HepG2 (cell line): ENCODE measurements around the gene CCR9. TPM values are rescaled to one million over a fixed set of nuclear protein-coding genes. Genes with fewer than 3 reads are reported as not detected.

ENCODE experiments used
- CREB1 ChIP-seq, 2 experiments: fragments of 450-650 bp in 1 of 2; IDR thresholded peaks; 2 replicates each; pipeline ENCODE4 v1.6.1; 2016 to 2017; ENCODE audit warnings: control low read depth in 1 of 2, mild to moderate bottlenecking in 1 of 2, missing compliant biosample characterization in 1 of 2, missing genetic modification characterization in 1 of 2
- KLF11 ChIP-seq: IDR thresholded peaks from 2 replicates; pipeline ENCODE4 v1.6.1; 2016; ENCODE audit warnings: missing compliant biosample characterization
- MAFK ChIP-seq, 2 experiments: IDR thresholded peaks in 1 of 2; conservative IDR thresholded peaks in 1 of 2; 2 replicates each; pipeline ENCODE4 v1.6.1; 2011; ENCODE audit warnings: improper control_type of control experiment in 2 of 2, low read length in 2 of 2
- PAXIP1 ChIP-seq: sonication (generic); formaldehyde crosslinking; conservative IDR thresholded peaks from 2 replicates; pipeline ENCODE4 v1.4.0; 2020; ENCODE audit warnings: mild to moderate bottlenecking, missing genetic modification reagents, moderate library complexity
- RBM22 ChIP-seq: fragments of 200-400 bp; formaldehyde crosslinking; optimal IDR thresholded peaks from 2 replicates; pipeline ENCODE3; 2017; ENCODE audit warnings: mild to moderate bottlenecking, low read length, moderate library complexity
- TEF ChIP-seq: sonication (generic); formaldehyde crosslinking; IDR thresholded peaks from 2 replicates; pipeline ENCODE4 v1.5.0; 2020; ENCODE audit warnings: missing genetic modification reagents
- THAP9 ChIP-seq: sonication (generic); formaldehyde crosslinking; IDR thresholded peaks from 2 replicates; pipeline ENCODE4; 2020; ENCODE audit warnings: missing genetic modification reagents, mild to moderate bottlenecking, borderline replicate concordance
- THRA ChIP-seq: sonication (generic); formaldehyde crosslinking; IDR thresholded peaks from 2 replicates; pipeline ENCODE4 v1.4.0; 2020; ENCODE audit warnings: missing genetic modification reagents, borderline replicate concordance
- ZMYM3 ChIP-seq: sonication (generic); formaldehyde crosslinking; IDR thresholded peaks from 2 replicates; pipeline ENCODE4 v1.5.1; 2020; ENCODE audit warnings: mild to moderate bottlenecking, missing genetic modification reagents
- ZNF138 ChIP-seq: sonication (generic); formaldehyde crosslinking; IDR thresholded peaks from 2 replicates; pipeline ENCODE4 v1.5.0; 2020; ENCODE audit warnings: mild to moderate bottlenecking, low read depth, missing genetic modification reagents
- ZNF160 ChIP-seq: sonication (generic); formaldehyde crosslinking; IDR thresholded peaks from 2 replicates; pipeline ENCODE4 v1.8.0; 2022; ENCODE audit warnings: mild to moderate bottlenecking, inconsistent platforms, missing genetic modification reagents
- ZNF17 ChIP-seq: sonication (generic); formaldehyde crosslinking; IDR thresholded peaks from 2 replicates; pipeline ENCODE4 v1.5.0; 2020; ENCODE audit warnings: mild to moderate bottlenecking, missing genetic modification reagents
- ZNF205 ChIP-seq: IDR thresholded peaks from 2 replicates; pipeline ENCODE4 v1.6.1; 2018; ENCODE audit warnings: missing biosample characterization, missing genetic modification reagents
- ZNF580 ChIP-seq: IDR thresholded peaks from 2 replicates; pipeline ENCODE4 v1.6.1; 2016; ENCODE audit warnings: low read depth, borderline replicate concordance
- ZNF616 ChIP-seq: sonication (generic); formaldehyde crosslinking; IDR thresholded peaks from 2 replicates; pipeline ENCODE4 v1.5.0; 2020; ENCODE audit warnings: low read depth, mild to moderate bottlenecking, missing genetic modification reagents
- polyA plus RNA-seq, 8 experiments: library from polyadenylated mRNA; depleted of rRNA in 3 of 8; stranded (reverse) in 7 of 8; unstranded in 1 of 8; fragments of >200 nt; fragmentation: Illumina TruSeq in 4 of 8; extraction: Trizol in 4 of 8; gene quantifications; 2 replicates each; pipeline versions ENCODE4 v1.2.1 to v1.2.3, GENCODE V29; 2011 to 2016; ENCODE audit warnings: low read depth in 4 of 8, missing spikeins in 1 of 8, mixed read lengths in 1 of 8; ENCODE audit not compliant: insufficient read depth in 1 of 8
- total RNA-seq, 5 experiments: library from RNA; depleted of rRNA; stranded (reverse); fragments of >200 nt; fragmentation: Illumina TruSeq; extraction: Trizol; gene quantifications; 2 replicates each; pipeline ENCODE4 v1.2.3, GENCODE V29; 2016; ENCODE audit warnings: low read depth in 1 of 5
- TF ChIP-seq, protein P1 (sequence below): sonication (generic); formaldehyde crosslinking; IDR thresholded peaks from 2 replicates; pipeline ENCODE4 v1.4.0; 2020; ENCODE audit warnings: missing genetic modification reagents

Gene CCR9
- total and polyA plus RNA-seq, 2 of the 13 experiments (the other 11 are each of a cell fraction or from before 2014, with no cell fraction given): not detected

DNA sequence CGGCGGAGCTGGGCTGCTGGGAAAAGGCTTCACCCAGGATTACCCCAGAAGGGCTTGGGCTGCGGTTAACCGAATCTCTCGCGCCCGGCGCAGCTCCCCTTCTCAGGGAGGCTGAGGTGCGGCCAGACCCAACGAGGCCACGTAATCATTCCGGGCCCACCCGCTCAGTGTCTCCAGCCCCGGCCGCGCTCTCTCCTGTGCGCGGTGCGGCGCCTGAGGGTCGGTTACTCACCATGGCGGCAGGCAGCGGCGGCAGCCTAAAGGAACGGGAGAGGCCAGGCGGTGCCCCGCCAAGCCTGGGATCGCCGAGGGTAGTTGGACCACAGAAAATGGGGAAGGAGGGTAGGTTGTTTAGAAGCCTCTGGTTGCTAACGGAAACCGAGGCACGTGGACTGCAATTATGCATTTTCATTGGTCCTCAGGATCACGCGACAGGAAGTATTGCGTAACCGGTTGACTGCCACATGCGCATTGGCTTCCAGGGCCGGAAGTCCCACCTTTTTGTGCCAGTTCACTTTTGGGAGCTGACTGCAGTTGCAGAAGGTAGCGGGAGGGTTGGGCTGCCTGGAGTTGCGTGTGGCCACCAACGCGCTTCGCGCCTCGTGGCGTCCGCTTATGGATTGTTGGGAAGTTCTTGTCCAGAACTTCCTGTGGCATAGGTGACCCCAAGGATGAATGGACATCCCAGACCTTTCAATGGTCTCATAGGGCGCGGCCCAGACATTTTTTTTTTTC is 44.4 kb upstream of the CCR9 start, which contains the start of gene LZTFL1 (continued):
- TF ChIP-seq PAXIP1: no peak
- TF ChIP-seq, protein P1, sequence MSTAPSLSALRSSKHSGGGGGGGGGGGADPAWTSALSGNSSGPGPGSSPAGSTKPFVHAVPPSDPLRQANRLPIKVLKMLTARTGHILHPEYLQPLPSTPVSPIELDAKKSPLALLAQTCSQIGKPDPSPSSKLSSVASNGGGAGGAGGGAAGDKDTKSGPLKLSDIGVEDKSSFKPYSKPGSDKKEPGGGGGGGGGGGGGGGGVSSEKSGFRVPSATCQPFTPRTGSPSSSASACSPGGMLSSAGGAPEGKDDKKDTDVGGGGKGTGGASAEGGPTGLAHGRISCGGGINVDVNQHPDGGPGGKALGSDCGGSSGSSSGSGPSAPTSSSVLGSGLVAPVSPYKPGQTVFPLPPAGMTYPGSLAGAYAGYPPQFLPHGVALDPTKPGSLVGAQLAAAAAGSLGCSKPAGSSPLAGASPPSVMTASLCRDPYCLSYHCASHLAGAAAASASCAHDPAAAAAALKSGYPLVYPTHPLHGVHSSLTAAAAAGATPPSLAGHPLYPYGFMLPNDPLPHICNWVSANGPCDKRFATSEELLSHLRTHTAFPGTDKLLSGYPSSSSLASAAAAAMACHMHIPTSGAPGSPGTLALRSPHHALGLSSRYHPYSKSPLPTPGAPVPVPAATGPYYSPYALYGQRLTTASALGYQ (CRISPR knock-in tag): no peak; the same call in 1 of the 2 replicates
- no peak for TF ChIP-seq TEF (CRISPR knock-in tag)
- TF ChIP-seq THRA: no peak
- TF ChIP-seq ZNF160 (CRISPR knock-in tag): no peak
- TF ChIP-seq ZMYM3 (CRISPR knock-in tag): 0 out of 2 replicates have a peak, but pooled peaks have one; percentile 38
- peak; percentile 73 for TF ChIP-seq THAP9 (CRISPR knock-in tag)
- TF ChIP-seq ZNF580: no peak
- TF ChIP-seq RBM22: peak; percentile 97
- TF ChIP-seq CREB1 (IDR thresholded peaks at IDR 0.05): peak; percentile 27; the same call in 1 of the 2 replicates
- 0 out of 2 replicates have a peak, but pooled peaks have one; percentile 44 for TF ChIP-seq CREB1 (CRISPR knock-in tag; IDR thresholded peaks at IDR 0.05)
- no peak for TF ChIP-seq ZNF616
- no peak for TF ChIP-seq MAFK (conservative IDR thresholded peaks at IDR 0.05 in 1 of 2, IDR thresholded peaks at IDR 0.05 in 1 of 2; ENCODE audit: low read length in 2 of 2)
- no peak for TF ChIP-seq ZNF17 (CRISPR knock-in tag)
- TF ChIP-seq ZNF205 (CRISPR knock-in tag): peak; percentile 70; the same call in 1 of the 2 replicates
- TF ChIP-seq KLF11 (CRISPR knock-in tag): no peak
- no peak for TF ChIP-seq ZNF138 (CRISPR knock-in tag)
